ENCODE results near the gene IL9.

DNA sequence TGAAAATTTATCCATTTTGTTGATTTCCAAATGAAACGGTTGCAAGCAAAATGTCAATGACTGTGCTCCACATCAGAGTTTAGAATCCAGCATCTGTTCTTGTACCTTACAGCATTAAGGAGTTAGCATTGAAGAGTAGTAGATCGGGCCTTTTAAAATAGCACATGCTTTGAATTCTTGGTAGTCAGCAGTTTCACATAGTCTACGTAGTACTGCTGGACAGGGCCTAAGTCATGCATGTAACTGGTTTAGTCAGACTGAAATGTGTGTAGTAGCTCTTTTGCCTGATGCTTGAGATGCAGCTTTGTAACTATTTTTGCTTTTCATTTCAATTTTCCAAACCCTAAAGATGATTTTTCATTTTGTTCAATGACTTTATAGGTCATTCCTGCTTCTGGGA, 39.3 kb upstream of the IL9 start:
- TF ChIP-seq, protein P1, sequence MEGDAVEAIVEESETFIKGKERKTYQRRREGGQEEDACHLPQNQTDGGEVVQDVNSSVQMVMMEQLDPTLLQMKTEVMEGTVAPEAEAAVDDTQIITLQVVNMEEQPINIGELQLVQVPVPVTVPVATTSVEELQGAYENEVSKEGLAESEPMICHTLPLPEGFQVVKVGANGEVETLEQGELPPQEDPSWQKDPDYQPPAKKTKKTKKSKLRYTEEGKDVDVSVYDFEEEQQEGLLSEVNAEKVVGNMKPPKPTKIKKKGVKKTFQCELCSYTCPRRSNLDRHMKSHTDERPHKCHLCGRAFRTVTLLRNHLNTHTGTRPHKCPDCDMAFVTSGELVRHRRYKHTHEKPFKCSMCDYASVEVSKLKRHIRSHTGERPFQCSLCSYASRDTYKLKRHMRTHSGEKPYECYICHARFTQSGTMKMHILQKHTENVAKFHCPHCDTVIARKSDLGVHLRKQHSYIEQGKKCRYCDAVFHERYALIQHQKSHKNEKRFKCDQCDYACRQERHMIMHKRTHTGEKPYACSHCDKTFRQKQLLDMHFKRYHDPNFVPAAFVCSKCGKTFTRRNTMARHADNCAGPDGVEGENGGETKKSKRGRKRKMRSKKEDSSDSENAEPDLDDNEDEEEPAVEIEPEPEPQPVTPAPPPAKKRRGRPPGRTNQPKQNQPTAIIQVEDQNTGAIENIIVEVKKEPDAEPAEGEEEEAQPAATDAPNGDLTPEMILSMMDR (conservative IDR thresholded peaks at IDR 0.05), result no peak
- TF ChIP-seq ZFX (IDR thresholded peaks at IDR 0.05), result no peak

Measured in C4-2B (cell line).